Measurements from ENCODE around the gene HINT3. TPM values are rescaled to one million over a fixed set of nuclear protein-coding genes. Genes with fewer than 3 reads are reported as not detected.

The HINT3 gene
- total RNA-seq, 2 donors from 2014 or later, result 13.0 to 16.4 TPM

DNA sequence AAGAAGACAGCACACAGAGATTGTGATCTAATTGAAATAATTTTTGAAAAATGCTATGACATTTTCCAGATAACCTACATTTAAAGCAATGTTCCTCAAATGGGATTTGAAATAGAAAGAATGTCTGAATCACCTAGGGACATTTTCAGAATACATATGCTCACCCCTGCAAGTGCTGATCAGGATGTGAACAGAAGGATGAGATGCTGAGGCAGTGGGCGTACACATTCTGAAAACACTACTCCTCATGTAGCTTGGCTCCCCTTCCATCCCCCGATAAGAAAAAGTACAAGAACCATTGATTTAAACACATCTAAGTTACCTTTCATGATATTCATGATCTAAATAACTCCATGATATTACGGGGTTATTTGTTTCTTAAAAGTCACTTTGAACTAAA, 29.9 kb upstream of the HINT3 start:
- 80 to 92% methylated on average over 1 to 2 of the region's 3 CpGs for WGBS, 2 experiments (ENCODE audit: insufficient coverage in 1 of 2, insufficient read length in 1 of 2)
- Mint-ChIP-seq H3K27ac (no peak overlapping the region), H3K27me3 (ENCODE audit: insufficient read depth) (no peaks in the 10 kb centered on the region), H3K36me3 (ENCODE audit: low read depth) (peaks cover 3% of the 10 kb centered on the region), H3K9me3 (no peaks in the 10 kb centered on the region), H3K4me3 (no peak overlapping the region), H3K4me1 (no peaks in the 10 kb centered on the region)
- Histone ChIP-seq H3K27me3 (ENCODE audit: control insufficient read depth, insufficient read depth, low read length, poor library complexity, severe bottlenecking) (no peaks in the 10 kb centered on the region), H3K36me3 (ENCODE audit: control insufficient read depth, insufficient read depth, low read length) (peaks cover 24% of the 10 kb centered on the region), H3K9me3 (ENCODE audit: control insufficient read depth, low read length) (no peaks in the 10 kb centered on the region), H3K9ac (ENCODE audit: extremely low read depth, low read length, poor library complexity, severe bottlenecking) (no peak overlapping the region), H3K27ac (ENCODE audit: low read depth, low read length) (no peak overlapping the region), H3K4me3 (ENCODE audit: low read length) (no peak overlapping the region), H3K4me1 (ENCODE audit: control insufficient read depth, insufficient read depth, low read length) (no peaks in the 10 kb centered on the region)
- no peak for TF ChIP-seq CTCF (conservative IDR thresholded peaks at IDR 0.05)
- no peak for DNase-seq

GRCh38 chr6:125927761-125928160, 28.8 kb upstream of the HINT3 start:
- Histone ChIP-seq H3K4me3 (ENCODE audit: low read length) (no peak overlapping the region), H3K27me3 (ENCODE audit: control insufficient read depth, insufficient read depth, low read length, poor library complexity, severe bottlenecking) (no peaks in the 10 kb centered on the region), H3K9ac (ENCODE audit: extremely low read depth, low read length, poor library complexity, severe bottlenecking) (no peak overlapping the region), H3K27ac (ENCODE audit: low read depth, low read length) (no peak overlapping the region), H3K4me1 (ENCODE audit: control insufficient read depth, insufficient read depth, low read length) (no peaks in the 10 kb centered on the region), H3K36me3 (ENCODE audit: control insufficient read depth, insufficient read depth, low read length) (peaks cover 14% of the 10 kb centered on the region), H3K9me3 (ENCODE audit: control insufficient read depth, low read length) (no peaks in the 10 kb centered on the region)
- TF ChIP-seq CTCF (conservative IDR thresholded peaks at IDR 0.05), result no peak
- 86 to 88% methylated on average over 6 of the region's 7 CpGs for WGBS, 2 experiments (ENCODE audit: insufficient coverage in 1 of 2, insufficient read length in 1 of 2)
- Mint-ChIP-seq H3K27ac (no peak overlapping the region), H3K36me3 (ENCODE audit: low read depth) (peaks cover 3% of the 10 kb centered on the region), H3K9me3 (no peaks in the 10 kb centered on the region), H3K4me1 (no peaks in the 10 kb centered on the region), H3K27me3 (ENCODE audit: insufficient read depth) (no peaks in the 10 kb centered on the region), H3K4me3 (no peak overlapping the region)
- no peak for DNase-seq

- H3K4me3 Mint-ChIP-seq, result no peak overlapping the region
- no peak overlapping the region for H3K9ac ChIP-seq (ENCODE audit: extremely low read depth, low read length, poor library complexity, severe bottlenecking)
- 87 to 100% methylated on average over 1 to 2 of the region's 3 CpGs for WGBS, 2 experiments (ENCODE audit: insufficient coverage in 1 of 2, insufficient read length in 1 of 2)
Measured at GRCh38 chr6:125930765-125931418, 25.7 kb upstream of the HINT3 start.

More at GRCh38 chr6:125930765-125931418, 25.7 kb upstream of the HINT3 start:
- H3K27me3 Mint-ChIP-seq (ENCODE audit: insufficient read depth), result no peaks in the 10 kb centered on the region
- H3K36me3 Mint-ChIP-seq (ENCODE audit: low read depth), result no peaks in the 10 kb centered on the region
- Histone ChIP-seq H3K4me3 (ENCODE audit: low read length) (no peak overlapping the region), H3K27me3 (ENCODE audit: control insufficient read depth, insufficient read depth, low read length, poor library complexity, severe bottlenecking) (no peaks in the 10 kb centered on the region), H3K4me1 (ENCODE audit: control insufficient read depth, insufficient read depth, low read length) (no peaks in the 10 kb centered on the region), H3K27ac (ENCODE audit: low read depth, low read length) (no peak overlapping the region), H3K36me3 (ENCODE audit: control insufficient read depth, insufficient read depth, low read length) (no peaks in the 10 kb centered on the region), H3K9me3 (ENCODE audit: control insufficient read depth, low read length) (no peaks in the 10 kb centered on the region)
- no peak for TF ChIP-seq CTCF (conservative IDR thresholded peaks at IDR 0.05)
- DNase-seq, result no peak
- H3K9me3 Mint-ChIP-seq, result peaks cover 5% of the 10 kb centered on the region
- H3K27ac Mint-ChIP-seq, result no peak overlapping the region
- H3K4me1 Mint-ChIP-seq, result no peaks in the 10 kb centered on the region

All from endodermal cell (in vitro differentiated cells).